Testis (tissue), 3 donors: ENCODE results near the gene CD300E. TPM values are rescaled to one million over a fixed set of nuclear protein-coding genes. Genes with fewer than 3 reads are reported as not detected.

Source experiments
- DNase-seq: peaks from one replicate; pipeline ENCODE4 v3.0.0-alpha.2; 2019
- H3K27ac ChIP-seq, 2 donors: fragments of 200-600 bp; sonication (generic); one replicate each; pipeline ENCODE4 v1.5.1; 2019
- H3K27me3 ChIP-seq: fragments of 200-600 bp; sonication (generic); one replicate; pipeline ENCODE4 v1.5.1; 2019
- H3K36me3 ChIP-seq: fragments of 200-600 bp; sonication (generic); one replicate; pipeline ENCODE4 v1.5.1; 2017; ENCODE audit warnings: low read depth; ENCODE audit errors: missing control alignments
- H3K4me1 ChIP-seq: fragments of 200-600 bp; sonication (generic); one replicate; pipeline ENCODE4 v1.5.1; 2019
- H3K4me3 ChIP-seq, 2 donors: fragments of 200-600 bp; sonication (generic); one replicate each; pipeline ENCODE4 v1.5.1; 2017 to 2019
- H3K9me3 ChIP-seq: fragments of 200-600 bp; sonication (generic); one replicate; pipeline ENCODE4 v1.5.1; 2017
- POLR2A ChIP-seq: fragments of 450-650 bp; IDR thresholded peaks from one replicate; pipeline ENCODE4 v1.6.1; 2017; ENCODE audit warnings: antibody characterized with exemption, mild to moderate bottlenecking, moderate library complexity
- WGBS, 2 donors: methylation state at CpG; one replicate each; pipeline ENCODE4 v1.1.5; 2018; 5-methylcytosine and 5-hydroxymethylcytosine counted together
- intact Hi-C: fragments of 100-400 bp; cut with DNase I; formaldehyde crosslinking; loops from one replicate; pipeline ENCODE4 v1.15.1; 2023; ENCODE audit warnings: low total_unique reads
- polyA plus RNA-seq: library from polyadenylated mRNA; stranded (reverse); fragments of 350-450 nt; fragmentation: Illumina TruSeq; extraction: RNeasy Lipid Tissue Mini Kit (QIAGEN cat#74804); gene quantifications from one replicate; pipeline ENCODE4 v1.2.3, GENCODE V29; 2014; ENCODE audit warnings: low read depth, low replicate concordance; ENCODE audit not compliant: insufficient read depth
- total RNA-seq, 2 donors: library from RNA; depleted of rRNA; stranded (reverse); fragments of >200 nt; gene quantifications; one replicate each; pipeline ENCODE4 v1.2.3, GENCODE V29; 2016
- TF ChIP-seq, protein P1 (sequence below), 3 experiments: fragments of 450-650 bp in 2 of 3; fragments of 200-600 bp in 1 of 3; sonication (generic) in 1 of 3; IDR thresholded peaks; one replicate each; pipeline ENCODE4 v1.5.1; 2016 to 2019; ENCODE audit warnings: antibody characterized with exemption in 3 of 3, mild to moderate bottlenecking in 2 of 3, moderate library complexity in 1 of 3

The CD300E gene
- total and polyA plus RNA-seq, 3 donors from 2014 or later = 0.31 to 0.45 TPM; not detected in 1

DNA sequence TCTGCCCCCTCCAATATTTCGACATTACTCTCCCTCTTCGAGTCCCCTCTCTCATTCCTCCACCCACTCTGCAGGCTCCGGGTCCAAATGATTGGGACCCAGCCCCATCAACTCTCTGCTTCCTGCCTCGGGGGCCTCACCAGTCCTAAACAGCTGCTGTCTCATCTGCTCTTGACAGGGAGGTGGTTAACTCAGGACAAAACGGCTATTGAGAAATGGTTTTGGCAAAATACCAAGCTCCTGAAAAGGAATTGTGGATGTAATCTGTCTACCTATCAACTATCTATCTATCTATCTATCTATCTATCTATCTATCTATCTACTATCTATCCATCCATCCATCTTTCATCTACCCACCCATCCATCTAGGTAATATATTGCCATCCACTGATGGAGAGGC lies 58.4 kb downstream of the CD300E start:
- H3K27me3 ChIP-seq = no peaks in the 10 kb centered on the region
- DNase-seq = no peak
- H3K27ac ChIP-seq = no peak overlapping the region
- no peaks in the 10 kb centered on the region for H3K4me1 ChIP-seq
- no peak overlapping the region for H3K4me3 ChIP-seq
- WGBS, 2 donors = 63 to 73% methylated on average over 5 of the region's 5 CpGs
- intact Hi-C loops = no loop called here
- H3K36me3 ChIP-seq = no peaks in the 10 kb centered on the region
- no peaks in the 10 kb centered on the region for H3K9me3 ChIP-seq
- TF ChIP-seq, protein P1, sequence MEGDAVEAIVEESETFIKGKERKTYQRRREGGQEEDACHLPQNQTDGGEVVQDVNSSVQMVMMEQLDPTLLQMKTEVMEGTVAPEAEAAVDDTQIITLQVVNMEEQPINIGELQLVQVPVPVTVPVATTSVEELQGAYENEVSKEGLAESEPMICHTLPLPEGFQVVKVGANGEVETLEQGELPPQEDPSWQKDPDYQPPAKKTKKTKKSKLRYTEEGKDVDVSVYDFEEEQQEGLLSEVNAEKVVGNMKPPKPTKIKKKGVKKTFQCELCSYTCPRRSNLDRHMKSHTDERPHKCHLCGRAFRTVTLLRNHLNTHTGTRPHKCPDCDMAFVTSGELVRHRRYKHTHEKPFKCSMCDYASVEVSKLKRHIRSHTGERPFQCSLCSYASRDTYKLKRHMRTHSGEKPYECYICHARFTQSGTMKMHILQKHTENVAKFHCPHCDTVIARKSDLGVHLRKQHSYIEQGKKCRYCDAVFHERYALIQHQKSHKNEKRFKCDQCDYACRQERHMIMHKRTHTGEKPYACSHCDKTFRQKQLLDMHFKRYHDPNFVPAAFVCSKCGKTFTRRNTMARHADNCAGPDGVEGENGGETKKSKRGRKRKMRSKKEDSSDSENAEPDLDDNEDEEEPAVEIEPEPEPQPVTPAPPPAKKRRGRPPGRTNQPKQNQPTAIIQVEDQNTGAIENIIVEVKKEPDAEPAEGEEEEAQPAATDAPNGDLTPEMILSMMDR (IDR thresholded peaks at IDR 0.05) = no peak
- TF ChIP-seq POLR2A = no peak

DNA sequence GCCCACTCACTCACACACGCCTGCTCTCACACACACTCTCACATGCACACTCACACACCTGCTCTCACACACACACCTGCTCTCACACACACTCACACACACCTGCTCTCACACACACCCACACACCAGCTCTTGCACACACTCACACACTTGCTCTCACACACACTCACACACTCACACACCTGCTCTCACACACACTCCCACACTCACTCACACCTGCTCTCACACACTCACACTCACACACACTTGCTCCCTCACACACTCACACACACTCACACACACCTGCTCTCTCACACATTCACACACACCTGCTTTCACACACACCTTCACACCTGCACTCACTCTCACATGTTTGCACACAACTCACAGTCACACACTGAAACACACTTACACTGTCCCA lies 60.2 kb downstream of the CD300E start:
- Histone ChIP-seq H3K27ac (no peak overlapping the region), H3K36me3 (no peaks in the 10 kb centered on the region), H3K27me3 (no peaks in the 10 kb centered on the region), H3K4me3 (no peak overlapping the region), H3K9me3 (no peaks in the 10 kb centered on the region), H3K4me1 (no peaks in the 10 kb centered on the region)
- intact Hi-C loops = no loop called here
- TF ChIP-seq POLR2A = no peak
- TF ChIP-seq, protein P1 (IDR thresholded peaks at IDR 0.05) = no peak
- WGBS, 2 donors = 74 to 91% methylated on average over 1 of the region's 1 CpG
- no peak for DNase-seq

DNA sequence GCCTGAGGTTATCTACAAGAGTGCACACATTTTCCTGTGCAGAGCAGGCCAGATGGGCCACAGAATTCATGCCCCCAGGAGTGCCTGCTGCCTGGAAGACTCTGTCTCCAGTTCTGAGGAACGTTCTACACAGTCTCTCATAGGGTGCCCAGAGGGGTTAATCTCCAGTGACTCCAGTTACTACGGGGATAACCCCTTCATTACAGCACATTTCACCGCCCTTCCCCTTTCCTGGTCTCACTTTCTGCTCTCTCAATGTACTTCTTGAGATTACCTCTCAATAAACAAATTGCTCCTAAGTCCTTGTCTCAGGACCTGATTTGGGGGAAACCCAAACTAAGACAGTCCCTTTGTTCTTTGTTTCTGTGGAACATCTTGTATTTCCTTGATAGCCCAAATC lies 62.0 kb downstream of the CD300E start:
- intact Hi-C loops = no loop called here
- no peak for TF ChIP-seq POLR2A
- TF ChIP-seq, protein P1 (IDR thresholded peaks at IDR 0.05) = no peak
- 80 to 82% methylated on average over 3 of the region's 3 CpGs for WGBS, 2 donors

More for the DNA sequence above, 62.0 kb downstream of the CD300E start:
- no peaks in the 10 kb centered on the region for H3K36me3 ChIP-seq
- H3K4me3 ChIP-seq = no peak overlapping the region
- no peaks in the 10 kb centered on the region for H3K4me1 ChIP-seq
- H3K27ac ChIP-seq = no peak overlapping the region
- no peaks in the 10 kb centered on the region for H3K9me3 ChIP-seq
- no peak for DNase-seq
- H3K27me3 ChIP-seq = no peaks in the 10 kb centered on the region

Other genes with a start within 250 kb of the CD300E start
- gene GPRC5C, start 191.7 kb downstream of the CD300E start, total RNA-seq = 10 to 100 TPM in 1 of 2 donors, 1 to 10 TPM in 1; 6.8 to 19.0 TPM
- gene GPRC5C, start 191.7 kb downstream of the CD300E start, polyA plus RNA-seq = 14.1 TPM
- gene CD300A, start 157.1 kb downstream of the CD300E start, total RNA-seq = 1 to 10 TPM; 2.0 to 2.4 TPM
- gene CD300A, start 157.1 kb downstream of the CD300E start, polyA plus RNA-seq = 3.7 TPM
- under 1 TPM; 0.71 to 0.99 TPM for gene CD300LB, start 92.3 kb downstream of the CD300E start, total RNA-seq
- 0.30 TPM for gene CD300LB, start 92.3 kb downstream of the CD300E start, polyA plus RNA-seq
- gene CD300C, start 77.6 kb downstream of the CD300E start, total RNA-seq = under 1 TPM; 0.39 to 0.81 TPM
- gene CD300C, start 77.6 kb downstream of the CD300E start, polyA plus RNA-seq = 0.34 TPM
- gene CD300H, start 56.2 kb downstream of the CD300E start, total RNA-seq = not detected
- not detected for gene CD300H, start 56.2 kb downstream of the CD300E start, polyA plus RNA-seq
- gene CD300LD, start 31.5 kb downstream of the CD300E start, total RNA-seq = not detected
- gene CD300LD, start 31.5 kb downstream of the CD300E start, polyA plus RNA-seq = 0.41 TPM
- 1 to 10 TPM in 1 of 2 donors, under 1 TPM in 1; 0.43 to 1.1 TPM for gene CD300LF, start 89.2 kb upstream of the CD300E start, total RNA-seq
- gene CD300LF, start 89.2 kb upstream of the CD300E start, polyA plus RNA-seq = 0.79 TPM
- gene RAB37, start 113.5 kb upstream of the CD300E start, total RNA-seq = under 1 TPM; 0.81 to 0.94 TPM
- gene RAB37, start 113.5 kb upstream of the CD300E start, polyA plus RNA-seq = 1.9 TPM
- 10 to 100 TPM; 26.9 to 28.6 TPM for gene NHERF1, start 124.9 kb upstream of the CD300E start, total RNA-seq
- 69.2 TPM for gene NHERF1, start 124.9 kb upstream of the CD300E start, polyA plus RNA-seq
- gene NAT9, start 152.6 kb upstream of the CD300E start, total RNA-seq = 10 to 100 TPM; 45.6 to 51.3 TPM
- gene NAT9, start 152.6 kb upstream of the CD300E start, polyA plus RNA-seq = 43.8 TPM
- gene GRIN2C, start 236.1 kb upstream of the CD300E start, total RNA-seq = 10 to 100 TPM; 20.1 to 20.8 TPM
- 7.7 TPM for gene GRIN2C, start 236.1 kb upstream of the CD300E start, polyA plus RNA-seq
- gene FDXR, start 249.3 kb upstream of the CD300E start, total RNA-seq = 100 to 1,000 TPM; 204 to 216 TPM
- gene FDXR, start 249.3 kb upstream of the CD300E start, polyA plus RNA-seq = 97.1 TPM